Esophagus muscularis mucosa (tissue), 3 donors: Measurements from ENCODE around the gene GLMN.

Source experiments
- CTCF ChIP-seq, 3 experiments: fragments of 200-600 bp in 2 of 3; fragments of 450-650 bp in 1 of 3; sonication (generic) in 2 of 3; IDR thresholded peaks; one replicate each; pipeline ENCODE4 v1.5.1; 2017 to 2019; ENCODE audit warnings: antibody characterized with exemption in 3 of 3, mild to moderate bottlenecking in 2 of 3, moderate library complexity in 1 of 3
- POLR2AphosphoS5 ChIP-seq, 2 donors: sonication (generic); formaldehyde crosslinking; IDR thresholded peaks; one replicate each; pipeline ENCODE4 v1.6.1; 2017; ENCODE audit warnings: antibody characterized with exemption in 2 of 2

DNA sequence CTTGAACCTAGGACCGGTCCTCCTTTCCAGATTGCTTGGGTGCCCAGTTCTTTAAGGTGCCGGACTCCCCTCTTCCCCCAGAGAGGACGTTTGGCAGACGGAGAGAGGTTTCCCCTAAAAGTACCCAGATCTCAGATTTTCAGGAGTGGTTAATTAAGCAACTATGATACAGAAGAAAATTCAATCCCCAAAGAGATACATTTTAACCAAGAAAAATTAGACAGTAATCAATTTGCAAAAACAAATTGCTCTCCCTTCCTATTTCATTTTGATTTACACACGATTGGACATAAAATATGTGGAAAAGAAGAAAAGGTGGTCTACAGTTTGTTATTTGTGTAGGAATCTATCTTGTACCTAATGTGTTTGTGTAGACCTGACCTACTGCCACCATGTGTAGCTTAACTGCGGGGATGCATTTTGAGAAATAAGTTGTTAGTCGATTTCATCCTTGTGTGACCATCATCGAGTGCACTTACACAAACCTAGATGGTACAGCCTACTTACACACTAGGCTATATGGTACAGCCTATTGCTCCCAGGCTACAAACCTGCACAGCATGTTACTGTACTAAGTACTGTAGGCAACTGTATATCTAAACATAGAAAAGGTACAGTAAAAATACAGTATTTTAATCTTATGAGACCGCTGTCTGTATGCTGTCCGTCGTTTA lies 827 bp upstream of the GLMN start:
- TF ChIP-seq CTCF (IDR thresholded peaks at IDR 0.05) (no peak), POLR2AphosphoS5 (IDR thresholded peaks at IDR 0.05) (no peak)
